ENCODE measurements around the gene ALDH5A1.

DNA sequence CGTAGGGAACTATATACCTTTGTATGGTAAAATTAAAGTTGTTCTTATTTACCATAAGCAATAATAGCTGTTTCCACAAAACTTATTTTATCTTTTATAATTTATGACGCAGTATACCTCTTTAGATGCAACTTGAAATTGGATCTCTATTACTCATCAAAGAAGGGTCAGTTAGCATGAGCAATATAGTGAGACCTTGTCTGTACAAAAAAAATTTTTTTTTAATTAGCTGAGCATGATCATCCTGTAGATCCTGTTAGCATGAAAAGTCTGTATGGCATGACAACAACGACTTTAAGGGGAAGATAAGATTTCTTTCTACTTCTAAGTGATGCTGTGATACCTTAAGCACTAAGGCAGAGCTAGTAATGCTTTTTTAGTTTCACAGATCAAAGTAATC is 5.9 kb downstream of the ALDH5A1 start:
- TF ChIP-seq POLR2A (IDR thresholded peaks at IDR 0.05) = no peak
- TF ChIP-seq, protein P1, sequence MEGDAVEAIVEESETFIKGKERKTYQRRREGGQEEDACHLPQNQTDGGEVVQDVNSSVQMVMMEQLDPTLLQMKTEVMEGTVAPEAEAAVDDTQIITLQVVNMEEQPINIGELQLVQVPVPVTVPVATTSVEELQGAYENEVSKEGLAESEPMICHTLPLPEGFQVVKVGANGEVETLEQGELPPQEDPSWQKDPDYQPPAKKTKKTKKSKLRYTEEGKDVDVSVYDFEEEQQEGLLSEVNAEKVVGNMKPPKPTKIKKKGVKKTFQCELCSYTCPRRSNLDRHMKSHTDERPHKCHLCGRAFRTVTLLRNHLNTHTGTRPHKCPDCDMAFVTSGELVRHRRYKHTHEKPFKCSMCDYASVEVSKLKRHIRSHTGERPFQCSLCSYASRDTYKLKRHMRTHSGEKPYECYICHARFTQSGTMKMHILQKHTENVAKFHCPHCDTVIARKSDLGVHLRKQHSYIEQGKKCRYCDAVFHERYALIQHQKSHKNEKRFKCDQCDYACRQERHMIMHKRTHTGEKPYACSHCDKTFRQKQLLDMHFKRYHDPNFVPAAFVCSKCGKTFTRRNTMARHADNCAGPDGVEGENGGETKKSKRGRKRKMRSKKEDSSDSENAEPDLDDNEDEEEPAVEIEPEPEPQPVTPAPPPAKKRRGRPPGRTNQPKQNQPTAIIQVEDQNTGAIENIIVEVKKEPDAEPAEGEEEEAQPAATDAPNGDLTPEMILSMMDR (IDR thresholded peaks at IDR 0.05) = no peak

Measured in uterus (tissue), 2 donors.